ENCODE results near the gene CELF2.
"Not testable (repeated sequence)": the region's sequence is repeated elsewhere in the genome, so short reads cannot be mapped to it uniquely, and the experiment has no call there.

Gene CELF2

GRCh38 chr10:11116361-11116760 is 98.7 kb downstream of the CELF2 start:
- Histone ChIP-seq H3K4me3 (ENCODE audit: low read depth, low read length) (no peak overlapping the region), H3K36me3 (ENCODE audit: control insufficient read depth, insufficient read depth, low read length) (no peaks in the 10 kb centered on the region), H3K27me3 (ENCODE audit: control insufficient read depth, insufficient read depth, low read length) (no peaks in the 10 kb centered on the region), H3K9me3 (ENCODE audit: control insufficient read depth, low read length) (no peaks in the 10 kb centered on the region), H3K4me1 (no peaks in the 10 kb centered on the region), H3K9ac (no peak overlapping the region), H3K79me2 (no peaks in the 10 kb centered on the region), H3K4me2 (ENCODE audit: low read length) (no peak overlapping the region), H2AFZ (no peak overlapping the region), H3K27ac (no peak overlapping the region)
- TF ChIP-seq CTCF (IDR thresholded peaks at IDR 0.05), result no peak

GRCh38 chr10:11116817-11117216 is 99.1 kb downstream of the CELF2 start:
- Histone ChIP-seq H3K27ac (no peak overlapping the region), H3K4me3 (ENCODE audit: low read depth, low read length) (no peak overlapping the region), H3K4me2 (ENCODE audit: low read length) (no peak overlapping the region), H3K9me3 (ENCODE audit: control insufficient read depth, low read length) (no peaks in the 10 kb centered on the region), H3K9ac (no peak overlapping the region), H2AFZ (no peak overlapping the region), H3K79me2 (no peaks in the 10 kb centered on the region), H3K36me3 (ENCODE audit: control insufficient read depth, insufficient read depth, low read length) (no peaks in the 10 kb centered on the region), H3K27me3 (ENCODE audit: control insufficient read depth, insufficient read depth, low read length) (no peaks in the 10 kb centered on the region), H3K4me1 (no peaks in the 10 kb centered on the region)
- TF ChIP-seq CTCF (IDR thresholded peaks at IDR 0.05), result no peak

GRCh38 chr10:11118686-11119085 is 101.0 kb downstream of the CELF2 start:
- no peak overlapping the region for H3K9ac ChIP-seq
- no peaks in the 10 kb centered on the region for H3K4me1 ChIP-seq
- no peak overlapping the region for H2AFZ ChIP-seq
- H3K4me2 ChIP-seq (ENCODE audit: low read length), result no peak overlapping the region
- no peaks in the 10 kb centered on the region for H3K27me3 ChIP-seq (ENCODE audit: control insufficient read depth, insufficient read depth, low read length)
- H3K27ac ChIP-seq, result no peak overlapping the region
- no peaks in the 10 kb centered on the region for H3K9me3 ChIP-seq (ENCODE audit: control insufficient read depth, low read length)
- no peaks in the 10 kb centered on the region for H3K36me3 ChIP-seq (ENCODE audit: control insufficient read depth, insufficient read depth, low read length)
- H3K4me3 ChIP-seq (ENCODE audit: low read depth, low read length), result no peak overlapping the region
- no peak for TF ChIP-seq CTCF (IDR thresholded peaks at IDR 0.05)
- no peaks in the 10 kb centered on the region for H3K79me2 ChIP-seq

- Histone ChIP-seq H3K4me1 (no peaks in the 10 kb centered on the region), H3K9me3 (ENCODE audit: control insufficient read depth, low read length) (no peaks in the 10 kb centered on the region), H3K36me3 (ENCODE audit: control insufficient read depth, insufficient read depth, low read length) (no peaks in the 10 kb centered on the region), H3K4me3 (ENCODE audit: low read depth, low read length) (no peak overlapping the region), H3K79me2 (no peaks in the 10 kb centered on the region), H3K27ac (no peak overlapping the region), H3K9ac (no peak overlapping the region), H3K4me2 (ENCODE audit: low read length) (no peak overlapping the region), H3K27me3 (ENCODE audit: control insufficient read depth, insufficient read depth, low read length) (no peaks in the 10 kb centered on the region), H2AFZ (no peak overlapping the region)
- no peak for TF ChIP-seq CTCF (IDR thresholded peaks at IDR 0.05)
These were observed 102.2 kb downstream of the CELF2 start for GRCh38 chr10:11119843-11120242.

DNA sequence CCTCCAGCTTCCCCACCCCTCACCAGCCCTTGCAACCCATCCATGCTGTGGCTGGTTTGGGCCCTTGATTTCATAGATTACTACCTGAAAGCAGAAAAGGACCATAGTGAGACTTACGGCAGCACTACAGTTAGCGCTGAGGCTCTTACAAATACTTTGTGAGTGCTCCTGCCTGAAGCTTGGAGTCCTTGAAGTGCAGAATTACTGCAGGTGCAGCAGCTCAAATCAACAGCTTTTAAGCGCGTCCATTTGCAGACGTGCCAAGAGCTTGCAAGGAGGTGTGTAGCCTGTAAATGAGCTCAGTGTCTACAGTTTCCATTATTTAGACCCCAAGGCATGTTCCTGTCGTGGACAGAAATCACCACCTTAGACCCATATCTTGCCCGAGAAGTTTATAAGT is 103.0 kb downstream of the CELF2 start:
- no peak overlapping the region for H3K4me2 ChIP-seq (ENCODE audit: low read length)
- no peak overlapping the region for H3K4me3 ChIP-seq (ENCODE audit: low read depth, low read length)
- H3K4me1 ChIP-seq, result no peaks in the 10 kb centered on the region
- no peaks in the 10 kb centered on the region for H3K9me3 ChIP-seq (ENCODE audit: control insufficient read depth, low read length)
- H3K79me2 ChIP-seq, result no peaks in the 10 kb centered on the region
- no peaks in the 10 kb centered on the region for H3K36me3 ChIP-seq (ENCODE audit: control insufficient read depth, insufficient read depth, low read length)
- no peak overlapping the region for H2AFZ ChIP-seq
- H3K27me3 ChIP-seq (ENCODE audit: control insufficient read depth, insufficient read depth, low read length), result no peaks in the 10 kb centered on the region
- no peak overlapping the region for H3K9ac ChIP-seq
- no peak for TF ChIP-seq CTCF (IDR thresholded peaks at IDR 0.05)
- no peak overlapping the region for H3K27ac ChIP-seq

DNA sequence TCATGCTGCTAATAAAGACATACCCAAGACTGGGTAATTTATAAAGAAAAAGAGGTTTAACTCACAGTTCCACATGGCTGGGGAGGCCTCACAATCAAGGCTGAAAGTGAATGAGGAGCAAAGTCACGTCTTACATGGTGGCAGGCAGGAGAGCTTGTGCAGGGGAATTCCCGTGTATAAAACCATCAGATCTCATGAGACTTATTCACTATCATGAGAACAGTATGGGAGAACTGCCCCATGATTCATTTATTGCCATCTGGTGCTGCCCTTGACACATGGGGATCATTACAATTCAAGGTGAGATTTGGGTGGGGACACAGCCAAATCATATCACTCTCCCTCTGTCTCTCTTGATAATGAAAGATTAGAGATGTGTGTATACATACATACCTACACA is 106.2 kb downstream of the CELF2 start:
- H3K4me1 ChIP-seq, H3K27ac ChIP-seq, H3K9ac ChIP-seq: not testable (repeated sequence)

More for the DNA sequence above, 106.2 kb downstream of the CELF2 start:
- not testable (repeated sequence) for H3K36me3 ChIP-seq (ENCODE audit: control insufficient read depth, insufficient read depth, low read length); H3K27me3 ChIP-seq (ENCODE audit: control insufficient read depth, insufficient read depth, low read length); H3K4me2 ChIP-seq (ENCODE audit: low read length); H3K79me2 ChIP-seq; H2AFZ ChIP-seq; H3K4me3 ChIP-seq (ENCODE audit: low read depth, low read length); H3K9me3 ChIP-seq (ENCODE audit: control insufficient read depth, low read length)

All from parathyroid adenoma (tissue), 2 donors.